Endometrial microvascular endothelial cells (primary cell): ENCODE results near the gene SDF2L1. TPM values are rescaled to one million over a fixed set of nuclear protein-coding genes. Genes with fewer than 3 reads are reported as not detected.
"Not testable (repeated sequence)": the region's sequence is repeated elsewhere in the genome, so short reads cannot be mapped to it uniquely, and the experiment has no call there.

ENCODE experiments used
- in situ Hi-C: cut with HindIII; loops from 2 replicates; pipeline ENCODE4 v1.10.0; 2017; ENCODE audit warnings: low sequenced_read_pairs, low pct_unique_long_range_greater_than_20kb; ENCODE audit errors: inconsistent ontology term
- total RNA-seq: library from RNA; depleted of rRNA; stranded (reverse); fragments of >200 nt; gene quantifications from one replicate; pipeline ENCODE4 v1.2.3, GENCODE V29; 2015; ENCODE audit errors: inconsistent ontology term

The SDF2L1 gene
- total RNA-seq, 1 donor from 2014 or later, result 57.4 TPM

- in situ Hi-C loops, result no loop called here
Measured at GRCh38 chr22:21680830-21681565, 38.9 kb downstream of the SDF2L1 start.

- in situ Hi-C loops, result no loop called here
Measured at GRCh38 chr22:21681566-21682370, 39.7 kb downstream of the SDF2L1 start.

GRCh38 chr22:21682385-21683175 lies 40.5 kb downstream of the SDF2L1 start:
- in situ Hi-C loops, result no loop called here

- in situ Hi-C loops, result no loop called here
Measured at GRCh38 chr22:21683401-21683811, 41.3 kb downstream of the SDF2L1 start.

- in situ Hi-C loops, result no loop called here
Measured at GRCh38 chr22:21684492-21685163, 42.5 kb downstream of the SDF2L1 start.

- in situ Hi-C loops, result no loop called here
Measured at GRCh38 chr22:21685164-21685513, 43.0 kb downstream of the SDF2L1 start.

GRCh38 chr22:21686193-21686608 lies 44.1 kb downstream of the SDF2L1 start:
- in situ Hi-C loops, result no loop called here

- in situ Hi-C loops, result no loop called here
Measured at GRCh38 chr22:21686634-21687393, 44.7 kb downstream of the SDF2L1 start.

- in situ Hi-C loops, result no loop called here
Measured at GRCh38 chr22:21687685-21688259, 45.7 kb downstream of the SDF2L1 start.

- in situ Hi-C loops, result no loop called here
Measured at GRCh38 chr22:21688341-21688705, 46.2 kb downstream of the SDF2L1 start.

GRCh38 chr22:21688706-21689381 lies 46.7 kb downstream of the SDF2L1 start:
- in situ Hi-C loops, result no loop called here

- in situ Hi-C loops, result no loop called here
Measured at GRCh38 chr22:21690401-21690801, 48.3 kb downstream of the SDF2L1 start.

GRCh38 chr22:21691816-21692215 lies 49.7 kb downstream of the SDF2L1 start:
- in situ Hi-C loops, result no loop called here

GRCh38 chr22:21692856-21693255 lies 50.8 kb downstream of the SDF2L1 start:
- in situ Hi-C loops, result not testable (repeated sequence)

GRCh38 chr22:21693333-21693998 lies 51.4 kb downstream of the SDF2L1 start:
- in situ Hi-C loops, result no loop called here
